Smooth muscle cell (in vitro differentiated cells): ENCODE results near the gene NDUFA7. TPM values are rescaled to one million over a fixed set of nuclear protein-coding genes. Genes with fewer than 3 reads are reported as not detected.

Experiments used
- DNase-seq: peaks from one replicate; lab custom pipeline; 2025; ENCODE audit not compliant: unreplicated experiment; lab: John Stamatoyannopoulos, UW
- H2AFZ ChIP-seq: fragments of 200-600 bp; sonication (generic); 2 replicates; pipeline ENCODE4 v1.6.0; 2016; ENCODE audit warnings: antibody characterized with exemption, low read depth, mild to moderate bottlenecking
- H3F3A ChIP-seq: fragments of 200-600 bp; sonication (generic); 2 replicates; pipeline ENCODE4 v1.6.0; 2017; ENCODE audit warnings: antibody characterized with exemption, low read depth
- H3K27ac ChIP-seq: fragments of 200-600 bp; sonication (generic); 2 replicates; pipeline ENCODE4 v1.5.1; 2016; ENCODE audit warnings: low read depth, mild to moderate bottlenecking
- H3K27me3 ChIP-seq: fragments of 200-600 bp; sonication (generic); 2 replicates; pipeline ENCODE4 v1.6.1; 2016; ENCODE audit warnings: low read depth, mild to moderate bottlenecking
- H3K36me3 ChIP-seq: fragments of 200-600 bp; sonication (generic); 2 replicates; pipeline ENCODE4 v1.5.1; 2016; ENCODE audit warnings: low read depth
- H3K4me1 ChIP-seq: fragments of 200-600 bp; sonication (generic); 2 replicates; pipeline ENCODE4 v1.5.1; 2016; ENCODE audit warnings: low read depth
- H3K4me2 ChIP-seq: fragments of 200-600 bp; sonication (generic); 2 replicates; pipeline ENCODE4 v1.6.0; 2016; ENCODE audit warnings: mild to moderate bottlenecking
- H3K4me3 ChIP-seq: fragments of 200-600 bp; sonication (generic); 2 replicates; pipeline ENCODE4 v1.5.1; 2016; ENCODE audit warnings: mild to moderate bottlenecking
- H3K79me2 ChIP-seq: fragments of 200-600 bp; sonication (generic); 2 replicates; pipeline ENCODE4 v1.6.0; 2016; ENCODE audit warnings: low read depth, mild to moderate bottlenecking
- H3K9ac ChIP-seq: fragments of 200-600 bp; sonication (generic); 2 replicates; pipeline ENCODE4 v1.6.0; 2016; ENCODE audit warnings: low read depth
- H3K9me3 ChIP-seq: fragments of 200-600 bp; sonication (generic); replicated peaks from 2 replicates; pipeline ENCODE4 v1.5.1; 2016; ENCODE audit warnings: low read depth
- H4K20me1 ChIP-seq: fragments of 200-600 bp; sonication (generic); 2 replicates; pipeline ENCODE4 v1.6.0; 2016; ENCODE audit warnings: low read depth
- WGBS: methylation state at CpG from one replicate; pipeline ENCODE4 v1.1.7; 2016; ENCODE audit warnings: low lambda C conversion rate; 5-methylcytosine and 5-hydroxymethylcytosine counted together
- polyA plus RNA-seq: library from polyadenylated mRNA; unstranded; fragments of >200 nt; fragmentation: Nextera tagmentation; extraction: Ambion mirVana; gene quantifications from 2 replicates; pipeline ENCODE4 v1.2.1, GENCODE V29; 2016
- total RNA-seq: library from RNA; depleted of rRNA; stranded (reverse); fragments of >200 nt; gene quantifications from 2 replicates; pipeline ENCODE4 v1.2.3, GENCODE V29; 2014
- TF ChIP-seq, protein P1 (sequence below): fragments of 200-600 bp; sonication (generic); IDR thresholded peaks from 2 replicates; pipeline ENCODE4 v1.5.1; 2017; ENCODE audit warnings: borderline replicate concordance, mild to moderate bottlenecking, antibody characterized with exemption; ENCODE audit not compliant: insufficient read depth, poor library complexity, severe bottlenecking

NDUFA7 gene
- total and polyA plus RNA-seq, 2 experiments from 2014 or later: 17.3 to 80.4 TPM

DNA sequence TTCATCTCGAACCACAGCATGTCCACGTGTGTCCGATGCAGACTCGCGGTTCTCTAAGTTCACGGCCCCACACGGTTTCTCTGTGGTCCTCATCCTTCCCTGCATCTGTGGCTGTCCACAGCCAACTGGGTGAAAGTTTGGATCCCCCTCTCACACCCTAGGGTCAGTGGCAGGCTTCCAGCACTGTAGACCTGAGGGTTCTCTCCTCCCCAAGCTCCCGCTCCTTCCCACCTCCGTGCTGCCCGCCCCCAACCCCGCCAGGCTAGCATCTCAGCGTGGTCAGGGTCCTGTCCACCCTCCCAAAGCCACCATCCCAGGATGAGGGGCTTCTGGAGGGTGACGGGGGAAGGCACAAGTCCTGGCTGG, 45.8 kb upstream of the NDUFA7 start:
- H3K9me3 ChIP-seq: no peaks in the 10 kb centered on the region
- H3K4me1 ChIP-seq: peaks cover 7% of the 10 kb centered on the region
- peaks cover 17% of the 10 kb centered on the region for H3F3A ChIP-seq
- peak overlapping the region; percentile 7 for H3K4me3 ChIP-seq
- DNase-seq: no peak
- WGBS: 79% methylated on average over 13 of the region's 13 CpGs
- peak overlapping the region; percentile 50 for H3K9ac ChIP-seq
- H3K4me2 ChIP-seq: peak overlapping the region; percentile 80
- H3K27ac ChIP-seq: peak overlapping the region; percentile 73
- peaks cover 9% of the 10 kb centered on the region for H4K20me1 ChIP-seq
- no peaks in the 10 kb centered on the region for H3K36me3 ChIP-seq
- H3K79me2 ChIP-seq: no peaks in the 10 kb centered on the region
- H3K27me3 ChIP-seq: no peaks in the 10 kb centered on the region
- no peak overlapping the region for H2AFZ ChIP-seq
- TF ChIP-seq, protein P1, sequence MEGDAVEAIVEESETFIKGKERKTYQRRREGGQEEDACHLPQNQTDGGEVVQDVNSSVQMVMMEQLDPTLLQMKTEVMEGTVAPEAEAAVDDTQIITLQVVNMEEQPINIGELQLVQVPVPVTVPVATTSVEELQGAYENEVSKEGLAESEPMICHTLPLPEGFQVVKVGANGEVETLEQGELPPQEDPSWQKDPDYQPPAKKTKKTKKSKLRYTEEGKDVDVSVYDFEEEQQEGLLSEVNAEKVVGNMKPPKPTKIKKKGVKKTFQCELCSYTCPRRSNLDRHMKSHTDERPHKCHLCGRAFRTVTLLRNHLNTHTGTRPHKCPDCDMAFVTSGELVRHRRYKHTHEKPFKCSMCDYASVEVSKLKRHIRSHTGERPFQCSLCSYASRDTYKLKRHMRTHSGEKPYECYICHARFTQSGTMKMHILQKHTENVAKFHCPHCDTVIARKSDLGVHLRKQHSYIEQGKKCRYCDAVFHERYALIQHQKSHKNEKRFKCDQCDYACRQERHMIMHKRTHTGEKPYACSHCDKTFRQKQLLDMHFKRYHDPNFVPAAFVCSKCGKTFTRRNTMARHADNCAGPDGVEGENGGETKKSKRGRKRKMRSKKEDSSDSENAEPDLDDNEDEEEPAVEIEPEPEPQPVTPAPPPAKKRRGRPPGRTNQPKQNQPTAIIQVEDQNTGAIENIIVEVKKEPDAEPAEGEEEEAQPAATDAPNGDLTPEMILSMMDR: no peak

DNA sequence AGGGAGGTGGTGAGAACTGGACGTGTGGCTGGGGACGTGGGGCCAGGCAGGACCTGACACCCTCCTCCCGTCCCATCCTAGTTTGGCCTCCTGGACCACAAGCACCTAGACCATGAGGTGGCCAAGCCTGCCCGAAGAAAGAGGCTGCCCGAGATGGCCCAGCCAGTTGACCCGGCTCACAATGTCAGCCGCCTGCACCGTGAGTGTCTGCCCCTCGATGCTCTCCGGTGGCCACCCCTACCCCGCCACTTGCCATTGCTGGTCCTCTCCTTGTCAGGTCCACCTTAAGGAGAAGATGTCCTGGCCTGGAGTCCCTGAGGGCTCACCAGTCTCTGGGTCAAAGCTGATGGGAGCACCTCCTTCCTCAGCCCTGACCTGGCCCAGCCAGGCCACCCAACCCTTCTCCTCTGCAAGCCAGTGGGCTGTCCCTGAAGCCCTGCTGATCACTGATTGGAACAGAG, 45.0 kb upstream of the NDUFA7 start:
- H3K79me2 ChIP-seq: no peaks in the 10 kb centered on the region
- H3K36me3 ChIP-seq: no peaks in the 10 kb centered on the region
- H3K27ac ChIP-seq: no peak overlapping the region
- no peaks in the 10 kb centered on the region for H3K9me3 ChIP-seq
- peaks cover 7% of the 10 kb centered on the region for H3K4me1 ChIP-seq
- TF ChIP-seq, protein P1: no peak
- H4K20me1 ChIP-seq: peaks cover 9% of the 10 kb centered on the region
- no peak for DNase-seq
- H2AFZ ChIP-seq: no peak overlapping the region
- H3K27me3 ChIP-seq: no peaks in the 10 kb centered on the region
- H3K4me3 ChIP-seq: no peak overlapping the region
- whole genome bisulfite sequencing: 98% methylated on average over 8 of the region's 11 CpGs
- no peak overlapping the region for H3K9ac ChIP-seq
- H3K4me2 ChIP-seq: no peak overlapping the region
- H3F3A ChIP-seq: peaks cover 17% of the 10 kb centered on the region

DNA sequence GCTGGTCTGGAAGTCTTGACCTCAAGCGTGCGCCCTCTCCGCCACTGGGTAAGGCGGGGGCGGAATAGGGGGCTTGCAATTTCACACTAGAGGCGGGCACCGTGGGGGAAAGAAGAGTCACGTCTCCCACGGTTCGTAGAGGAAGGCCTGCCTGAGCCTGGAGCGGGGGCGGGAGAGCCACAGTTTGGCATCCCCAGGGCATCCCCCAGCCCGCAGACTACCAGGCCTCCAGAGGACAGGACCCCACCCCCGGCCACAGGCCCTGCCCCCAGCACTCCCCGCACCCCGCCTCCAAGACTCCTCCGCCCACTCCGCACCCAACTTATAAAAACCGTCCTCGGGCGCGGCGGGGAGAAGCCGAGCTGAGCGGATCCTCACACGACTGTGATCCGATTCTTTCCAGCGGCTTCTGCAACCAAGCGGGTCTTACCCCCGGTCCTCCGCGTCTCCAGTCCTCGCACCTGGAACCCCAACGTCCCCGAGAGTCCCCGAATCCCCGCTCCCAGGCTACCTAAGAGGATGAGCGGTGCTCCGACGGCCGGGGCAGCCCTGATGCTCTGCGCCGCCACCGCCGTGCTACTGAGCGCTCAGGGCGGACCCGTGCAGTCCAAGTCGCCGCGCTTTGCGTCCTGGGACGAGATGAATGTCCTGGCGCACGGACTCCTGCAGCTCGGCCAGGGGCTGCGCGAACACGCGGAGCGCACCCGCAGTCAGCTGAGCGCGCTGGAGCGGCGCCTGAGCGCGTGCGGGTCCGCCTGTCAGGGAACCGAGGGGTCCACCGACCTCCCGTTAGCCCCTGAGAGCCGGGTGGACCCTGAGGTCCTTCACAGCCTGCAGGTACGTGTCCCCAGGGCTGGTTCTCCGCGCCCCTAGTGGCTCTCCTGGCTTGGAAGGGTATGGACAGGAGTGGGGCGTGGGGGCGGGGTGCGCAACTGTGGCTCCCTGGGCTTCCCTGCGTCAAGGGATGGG, 42.9 kb upstream of the NDUFA7 start, which contains the start of gene ANGPTL4:
ANGPTL4 (plus strand) TSS at position 353 of the 969 bp plus-strand sequence; CDS start at position 520, 167 bp downstream.
- 2% methylated on average over 70 of the region's 81 CpGs for WGBS
- Histone ChIP-seq H3K79me2 (no peaks in the 10 kb centered on the region), H3F3A (peaks cover 17% of the 10 kb centered on the region), H3K27me3 (no peaks in the 10 kb centered on the region), H3K36me3 (no peaks in the 10 kb centered on the region), H3K9ac (peak within 1 kb of the TSS; percentile 66), H4K20me1 (peaks cover 9% of the 10 kb centered on the region), H3K4me3 (peak within 1 kb of the TSS; percentile 64), H3K27ac (peak within 1 kb of the TSS; percentile 83), H3K4me1 (peaks cover 7% of the 10 kb centered on the region), H3K9me3 (no peaks in the 10 kb centered on the region), H3K4me2 (peak within 1 kb of the TSS; percentile 96), H2AFZ (peak within 1 kb of the TSS; percentile 64)
- TF ChIP-seq, protein P1: peak; percentile 16
- DNase-seq: peak; percentile 75
